Measurements from ENCODE around the gene AASS. TPM values are rescaled to one million over a fixed set of nuclear protein-coding genes. Genes with fewer than 3 reads are reported as not detected.

AASS gene
- total and polyA plus RNA-seq, 2 donors (not counting 3 experiments of a cell fraction or from before 2014, with no cell fraction given), result 11.1 to 27.8 TPM

DNA sequence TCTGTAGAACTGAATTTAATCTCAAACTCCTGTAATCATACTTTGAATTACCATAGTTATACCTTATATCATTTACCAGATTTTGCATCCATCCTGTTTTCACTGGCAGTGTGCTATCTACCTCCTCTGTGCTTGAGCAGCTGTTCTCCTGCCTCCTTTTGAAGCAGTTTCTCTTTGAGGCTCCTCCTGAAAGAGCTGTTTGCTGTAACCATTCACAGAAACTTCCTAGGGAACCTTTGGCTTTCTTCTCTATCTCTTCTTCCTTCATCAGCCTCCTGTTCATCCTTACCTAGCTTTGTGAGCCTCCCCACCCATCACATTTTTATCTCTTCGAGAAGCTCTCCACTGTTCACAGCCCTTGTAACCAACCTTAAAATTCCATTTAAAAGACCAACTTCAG, 108.2 kb downstream of the AASS start:
- FAIRE-seq (no peak), DNase-seq (ENCODE audit: low read depth, low spot score) (no peak)
- ChIA-PET CTCF (interaction anchor here (1.7 kb wide), 1 partner anchor 10 kb away, joined by 5 read pairs; no protein-coding TSS in a partner anchor), POLR2A (no interaction called here)
- H3K4me3 ChIP-seq (replicated peaks in 1 of 3; ENCODE audit: insufficient read depth in 1 of 3, low read depth in 1 of 3, low read length in 3 of 3), result no peak overlapping the region
- dilution Hi-C loops (cut with MboI; ENCODE audit: extremely low pct_ligation_motif_present, low sequenced_read_pairs), result no loop called here
- H3K9me3 ChIP-seq (replicated peaks; ENCODE audit: control insufficient read depth, insufficient read depth, low read length), result no peaks in the 10 kb centered on the region
- no peaks in the 10 kb centered on the region for H3K27me3 ChIP-seq (ENCODE audit: control insufficient read depth in 2 of 2, insufficient read depth in 2 of 2, low read length in 2 of 2)
- H3K4me2 ChIP-seq (ENCODE audit: insufficient read depth, low read length), result no peak overlapping the region
- no peak overlapping the region for H2AFZ ChIP-seq (ENCODE audit: low read depth, low read length)
- H3K9me1 ChIP-seq (replicated peaks; ENCODE audit: control insufficient read depth, extremely low read depth, insufficient read depth, low read length), result no peaks in the 10 kb centered on the region
- no peak overlapping the region for H3K27ac ChIP-seq (ENCODE audit: insufficient read depth, low read depth, low read length)
- no TSS peak for BruUV-seq (replicated peaks)
- H3K36me3 ChIP-seq (ENCODE audit: control insufficient read depth in 2 of 2, extremely low read depth in 1 of 2, insufficient read depth in 2 of 2, low read length in 2 of 2), result no peaks in the 10 kb centered on the region
- no peaks in the 10 kb centered on the region for H3K4me1 ChIP-seq (ENCODE audit: control insufficient read depth, extremely low read depth, insufficient read depth, low read length)
- TF ChIP-seq POLR2AphosphoS5 (IDR thresholded peaks at IDR 0.05; ENCODE audit: insufficient read depth, low read depth, low read length), result no peak
- no peak for TF ChIP-seq GATA2 (IDR thresholded peaks at IDR 0.05; ENCODE audit: insufficient read depth, insufficient read length, low read depth, low read length)
- TF ChIP-seq POLR2A (IDR thresholded peaks at IDR 0.05; ENCODE audit: low read depth, low read length), result no peak
- no peak for TF ChIP-seq FOS (IDR thresholded peaks at IDR 0.05; ENCODE audit: borderline replicate concordance, insufficient read depth, low read length)
- no peak for TF ChIP-seq MYC (IDR thresholded peaks at IDR 0.05; ENCODE audit: low read depth, low read length)
- TF ChIP-seq EZH2 (IDR thresholded peaks at IDR 0.05; ENCODE audit: borderline replicate concordance, low read depth, low read length, severe bottlenecking), result no peak
- no peak for TF ChIP-seq JUN (IDR thresholded peaks at IDR 0.05; ENCODE audit: borderline replicate concordance, insufficient read depth, insufficient read length, low read depth)
- TF ChIP-seq, protein P1, sequence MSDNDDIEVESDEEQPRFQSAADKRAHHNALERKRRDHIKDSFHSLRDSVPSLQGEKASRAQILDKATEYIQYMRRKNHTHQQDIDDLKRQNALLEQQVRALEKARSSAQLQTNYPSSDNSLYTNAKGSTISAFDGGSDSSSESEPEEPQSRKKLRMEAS (IDR thresholded peaks at IDR 0.05; ENCODE audit: insufficient read depth, insufficient read length), result no peak
- TF ChIP-seq, protein P2, sequence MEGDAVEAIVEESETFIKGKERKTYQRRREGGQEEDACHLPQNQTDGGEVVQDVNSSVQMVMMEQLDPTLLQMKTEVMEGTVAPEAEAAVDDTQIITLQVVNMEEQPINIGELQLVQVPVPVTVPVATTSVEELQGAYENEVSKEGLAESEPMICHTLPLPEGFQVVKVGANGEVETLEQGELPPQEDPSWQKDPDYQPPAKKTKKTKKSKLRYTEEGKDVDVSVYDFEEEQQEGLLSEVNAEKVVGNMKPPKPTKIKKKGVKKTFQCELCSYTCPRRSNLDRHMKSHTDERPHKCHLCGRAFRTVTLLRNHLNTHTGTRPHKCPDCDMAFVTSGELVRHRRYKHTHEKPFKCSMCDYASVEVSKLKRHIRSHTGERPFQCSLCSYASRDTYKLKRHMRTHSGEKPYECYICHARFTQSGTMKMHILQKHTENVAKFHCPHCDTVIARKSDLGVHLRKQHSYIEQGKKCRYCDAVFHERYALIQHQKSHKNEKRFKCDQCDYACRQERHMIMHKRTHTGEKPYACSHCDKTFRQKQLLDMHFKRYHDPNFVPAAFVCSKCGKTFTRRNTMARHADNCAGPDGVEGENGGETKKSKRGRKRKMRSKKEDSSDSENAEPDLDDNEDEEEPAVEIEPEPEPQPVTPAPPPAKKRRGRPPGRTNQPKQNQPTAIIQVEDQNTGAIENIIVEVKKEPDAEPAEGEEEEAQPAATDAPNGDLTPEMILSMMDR (IDR thresholded peaks at IDR 0.05; ENCODE audit: extremely low read depth in 1 of 2, insufficient read depth in 1 of 2, low read depth in 1 of 2, low read length in 2 of 2), result no peak
- intact Hi-C loops (cut with micrococcal nuclease), result no loop called here
- H3K79me2 ChIP-seq (ENCODE audit: control insufficient read depth, insufficient read depth, low read length), result no peaks in the 10 kb centered on the region
- H3K9ac ChIP-seq (replicated peaks; ENCODE audit: extremely low read depth, insufficient read depth, low read length), result no peak overlapping the region
- H4K20me1 ChIP-seq (replicated peaks; ENCODE audit: control insufficient read depth, extremely low read depth, insufficient read depth, low read length), result no peaks in the 10 kb centered on the region

All from endothelial cell of umbilical vein (primary cell).